HEK293 (cell line): ENCODE measurements around the gene EFCAB9.

Experiments used
- EGR2 ChIP-seq: fragments of 450-650 bp; formaldehyde crosslinking; IDR thresholded peaks from 2 replicates; pipeline ENCODE4 v1.5.1; 2016; ENCODE audit warnings: low read depth, missing biosample characterization, missing genetic modification characterization
- GLI2 ChIP-seq: fragments of 450-650 bp; formaldehyde crosslinking; IDR thresholded peaks from 2 replicates; pipeline ENCODE4; 2017; ENCODE audit warnings: missing biosample characterization, missing genetic modification characterization, low read depth, borderline replicate concordance
- HOXD13 ChIP-seq: sonication (generic); formaldehyde crosslinking; IDR thresholded peaks from 2 replicates; pipeline ENCODE4 v1.8.0; 2022; ENCODE audit warnings: missing genetic modification reagents, borderline replicate concordance
- KLF9 ChIP-seq: fragments of 450-650 bp; formaldehyde crosslinking; IDR thresholded peaks from 2 replicates; pipeline ENCODE4 v1.5.1; 2016; ENCODE audit warnings: missing biosample characterization, missing genetic modification characterization, low read depth
- SP3 ChIP-seq: fragments of 450-650 bp; formaldehyde crosslinking; IDR thresholded peaks from 2 replicates; pipeline ENCODE4 v1.5.1; 2016; ENCODE audit warnings: missing biosample characterization, missing genetic modification characterization
- WT1 ChIP-seq: fragments of 450-650 bp; formaldehyde crosslinking; IDR thresholded peaks from 2 replicates; pipeline ENCODE4 v1.5.1; 2016; ENCODE audit warnings: missing biosample characterization, missing genetic modification characterization
- YY2 ChIP-seq: fragments of 450-650 bp; formaldehyde crosslinking; IDR thresholded peaks from 2 replicates; pipeline ENCODE4 v1.5.1; 2016; ENCODE audit warnings: missing biosample characterization, missing genetic modification characterization
- ZBTB8A ChIP-seq: fragments of 450-650 bp; formaldehyde crosslinking; IDR thresholded peaks from 2 replicates; pipeline ENCODE4 v1.5.1; 2016; ENCODE audit warnings: missing biosample characterization, missing genetic modification characterization
- ZFHX2 ChIP-seq: fragments of 450-650 bp; formaldehyde crosslinking; conservative IDR thresholded peaks from 2 replicates; pipeline ENCODE4 v1.5.1; 2016; ENCODE audit warnings: missing biosample characterization, missing genetic modification characterization
- ZFP37 ChIP-seq: fragments of 450-650 bp; formaldehyde crosslinking; IDR thresholded peaks from 2 replicates; pipeline ENCODE4 v1.5.1; 2016; ENCODE audit warnings: missing biosample characterization, missing genetic modification characterization
- ZNF138 ChIP-seq: fragments of 450-650 bp; formaldehyde crosslinking; IDR thresholded peaks from 2 replicates; pipeline ENCODE4 v1.5.1; 2016; ENCODE audit warnings: missing biosample characterization, missing genetic modification characterization, borderline replicate concordance
- ZNF155 ChIP-seq: fragments of 450-650 bp; formaldehyde crosslinking; IDR thresholded peaks from 2 replicates; pipeline ENCODE4 v1.5.1; 2016; ENCODE audit warnings: missing biosample characterization, missing genetic modification characterization
- ZNF175 ChIP-seq: fragments of 450-650 bp; formaldehyde crosslinking; IDR thresholded peaks from 2 replicates; pipeline ENCODE4 v1.5.1; 2016; ENCODE audit warnings: missing biosample characterization, missing genetic modification characterization
- ZNF274 ChIP-seq, 2 experiments: fragments of 200-500 bp in 1 of 2; fragments of 450-650 bp in 1 of 2; sonication (Bioruptor generic) in 1 of 2; formaldehyde crosslinking in 1 of 2; IDR thresholded peaks; 2 replicates each; pipeline versions ENCODE4 v1.5.1 to v1.6.1; 2014 to 2016; ENCODE audit warnings: borderline replicate concordance in 1 of 2, inconsistent platforms in 1 of 2, low read length in 1 of 2, missing biosample characterization in 1 of 2, missing genetic modification characterization in 1 of 2
- ZNF354C ChIP-seq: fragments of 450-650 bp; formaldehyde crosslinking; IDR thresholded peaks from 2 replicates; pipeline ENCODE4 v1.5.1; 2016; ENCODE audit warnings: missing biosample characterization, missing genetic modification characterization, low read depth, borderline replicate concordance
- ZNF529 ChIP-seq: fragments of 450-650 bp; formaldehyde crosslinking; IDR thresholded peaks from 2 replicates; pipeline ENCODE4 v1.5.1; 2017; ENCODE audit warnings: missing genetic modification characterization, missing biosample characterization; ENCODE audit not compliant: insufficient replicate concordance
- ZNF555 ChIP-seq: fragments of 450-650 bp; formaldehyde crosslinking; conservative IDR thresholded peaks from 2 replicates; pipeline ENCODE4 v1.5.1; 2017; ENCODE audit warnings: missing biosample characterization, mild to moderate bottlenecking, missing genetic modification characterization, inconsistent platforms
- ZNF629 ChIP-seq: fragments of 450-650 bp; formaldehyde crosslinking; IDR thresholded peaks from 2 replicates; pipeline ENCODE4 v1.5.1; 2017; ENCODE audit warnings: missing biosample characterization, missing genetic modification characterization
- ZNF660 ChIP-seq: fragments of 450-650 bp; IDR thresholded peaks from 2 replicates; pipeline ENCODE4 v1.5.1; 2018; ENCODE audit warnings: missing biosample characterization, mild to moderate bottlenecking, missing genetic modification characterization
- ZNF843 ChIP-seq: fragments of 450-650 bp; formaldehyde crosslinking; IDR thresholded peaks from 2 replicates; pipeline ENCODE4 v1.5.1; 2016; ENCODE audit warnings: missing biosample characterization, missing genetic modification characterization
- TF ChIP-seq, protein P1 (sequence below): fragments of 450-650 bp; formaldehyde crosslinking; IDR thresholded peaks from 2 replicates; pipeline ENCODE4 v1.5.1; 2016; ENCODE audit warnings: missing biosample characterization, missing genetic modification characterization
- TF ChIP-seq, protein P2 (sequence below): fragments of 450-650 bp; formaldehyde crosslinking; IDR thresholded peaks from 2 replicates; pipeline ENCODE4 v1.5.1; 2016; ENCODE audit warnings: missing biosample characterization, missing genetic modification characterization, low read depth
- TF ChIP-seq, protein P3 (sequence below): fragments of 450-650 bp; formaldehyde crosslinking; conservative IDR thresholded peaks from 2 replicates; pipeline ENCODE4 v1.5.1; 2016; ENCODE audit warnings: low read depth, missing biosample characterization, missing genetic modification characterization
- TF ChIP-seq, protein P4 (sequence below): fragments of 450-650 bp; formaldehyde crosslinking; IDR thresholded peaks from 2 replicates; pipeline ENCODE4 v1.5.1; 2016; ENCODE audit warnings: missing biosample characterization, missing genetic modification characterization
- TF ChIP-seq, protein P5 (sequence below): fragments of 450-650 bp; IDR thresholded peaks from 2 replicates; pipeline ENCODE4 v1.5.1; 2018; ENCODE audit warnings: missing biosample characterization, missing genetic modification characterization
- TF ChIP-seq, protein P6 (sequence below): fragments of 450-650 bp; formaldehyde crosslinking; IDR thresholded peaks from 2 replicates; pipeline ENCODE4; 2016; ENCODE audit warnings: missing biosample characterization, missing genetic modification characterization

Gene EFCAB9

DNA sequence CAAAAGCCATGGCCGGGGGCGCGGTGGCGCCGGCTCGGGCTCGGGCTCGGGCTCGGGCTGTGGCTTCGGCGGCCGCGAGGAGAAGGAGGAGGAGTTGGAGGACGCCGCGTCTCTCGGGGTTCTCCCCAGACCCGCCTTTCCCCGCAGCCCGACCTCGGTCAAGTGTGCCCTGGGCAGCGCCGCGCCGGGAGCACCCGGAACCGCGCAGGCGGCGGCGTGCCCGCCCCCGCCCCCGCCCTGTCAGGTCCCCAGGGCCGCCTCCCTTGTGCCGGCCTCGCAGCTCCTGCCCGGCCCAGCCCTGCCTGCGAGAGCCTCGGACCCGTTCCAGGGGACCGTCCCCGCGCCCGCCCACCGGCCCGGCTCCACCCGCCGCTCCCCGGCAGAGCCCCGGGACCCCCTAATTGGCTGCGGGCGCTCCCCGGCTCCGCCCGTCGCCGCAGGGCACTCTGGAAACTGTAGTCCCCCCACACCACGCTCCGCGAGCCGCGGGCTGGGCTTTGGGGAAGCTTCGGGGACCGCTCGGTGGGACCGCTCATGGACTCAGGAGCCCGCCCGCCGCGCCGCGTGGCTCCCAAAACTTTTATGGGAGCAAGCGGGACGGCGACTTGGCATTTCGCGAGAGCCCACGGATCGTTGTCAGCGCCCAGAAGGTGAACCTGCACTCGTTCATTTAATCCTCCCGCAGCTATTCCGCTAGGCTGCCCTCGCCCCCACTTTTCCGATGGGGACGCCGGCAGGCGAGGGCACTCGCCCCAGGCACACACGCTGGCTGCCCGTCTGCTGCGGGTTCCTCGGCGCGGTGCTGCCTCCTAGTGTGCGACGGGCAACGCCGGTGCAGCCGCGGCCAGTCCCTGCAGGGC lies 5.7 kb upstream of the EFCAB9 start, which contains the start of gene STK10 (continued):
- TF ChIP-seq, protein P1, sequence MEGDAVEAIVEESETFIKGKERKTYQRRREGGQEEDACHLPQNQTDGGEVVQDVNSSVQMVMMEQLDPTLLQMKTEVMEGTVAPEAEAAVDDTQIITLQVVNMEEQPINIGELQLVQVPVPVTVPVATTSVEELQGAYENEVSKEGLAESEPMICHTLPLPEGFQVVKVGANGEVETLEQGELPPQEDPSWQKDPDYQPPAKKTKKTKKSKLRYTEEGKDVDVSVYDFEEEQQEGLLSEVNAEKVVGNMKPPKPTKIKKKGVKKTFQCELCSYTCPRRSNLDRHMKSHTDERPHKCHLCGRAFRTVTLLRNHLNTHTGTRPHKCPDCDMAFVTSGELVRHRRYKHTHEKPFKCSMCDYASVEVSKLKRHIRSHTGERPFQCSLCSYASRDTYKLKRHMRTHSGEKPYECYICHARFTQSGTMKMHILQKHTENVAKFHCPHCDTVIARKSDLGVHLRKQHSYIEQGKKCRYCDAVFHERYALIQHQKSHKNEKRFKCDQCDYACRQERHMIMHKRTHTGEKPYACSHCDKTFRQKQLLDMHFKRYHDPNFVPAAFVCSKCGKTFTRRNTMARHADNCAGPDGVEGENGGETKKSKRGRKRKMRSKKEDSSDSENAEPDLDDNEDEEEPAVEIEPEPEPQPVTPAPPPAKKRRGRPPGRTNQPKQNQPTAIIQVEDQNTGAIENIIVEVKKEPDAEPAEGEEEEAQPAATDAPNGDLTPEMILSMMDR = peak; percentile 98
- TF ChIP-seq ZNF274 (IDR thresholded peaks at IDR 0.05; ENCODE audit: low read length) (no peak), ZNF274 (tag by site-specific recombination; IDR thresholded peaks at IDR 0.05; ENCODE audit: borderline replicate concordance) (no peak), ZNF629 (tag by site-specific recombination) (peak; percentile 57), ZNF660 (tag by site-specific recombination) (peak; percentile 63), ZNF354C (tag by site-specific recombination) (no peak), GLI2 (no peak), KLF9 (tag by site-specific recombination) (peak; percentile 34; the same call in 1 of the 2 replicates), SP3 (tag by site-specific recombination) (peak; percentile 86), ZNF843 (peak; percentile 46; the same call in 1 of the 2 replicates), WT1 (tag by site-specific recombination) (peak; percentile 34; the same call in 1 of the 2 replicates), ZNF529 (tag by site-specific recombination) (no peak), ZNF138 (tag by site-specific recombination) (no peak), ZNF175 (tag by site-specific recombination) (no peak), ZNF555 (no peak), ZFP37 (tag by site-specific recombination) (peak; percentile 91), ZBTB8A (tag by site-specific recombination) (peak; percentile 94), HOXD13 (CRISPR knock-in tag) (no peak), EGR2 (peak; percentile 57), ZFHX2 (tag by site-specific recombination) (peak; percentile 38), YY2 (no peak), ZNF155 (tag by site-specific recombination) (no peak)
- TF ChIP-seq, protein P2, sequence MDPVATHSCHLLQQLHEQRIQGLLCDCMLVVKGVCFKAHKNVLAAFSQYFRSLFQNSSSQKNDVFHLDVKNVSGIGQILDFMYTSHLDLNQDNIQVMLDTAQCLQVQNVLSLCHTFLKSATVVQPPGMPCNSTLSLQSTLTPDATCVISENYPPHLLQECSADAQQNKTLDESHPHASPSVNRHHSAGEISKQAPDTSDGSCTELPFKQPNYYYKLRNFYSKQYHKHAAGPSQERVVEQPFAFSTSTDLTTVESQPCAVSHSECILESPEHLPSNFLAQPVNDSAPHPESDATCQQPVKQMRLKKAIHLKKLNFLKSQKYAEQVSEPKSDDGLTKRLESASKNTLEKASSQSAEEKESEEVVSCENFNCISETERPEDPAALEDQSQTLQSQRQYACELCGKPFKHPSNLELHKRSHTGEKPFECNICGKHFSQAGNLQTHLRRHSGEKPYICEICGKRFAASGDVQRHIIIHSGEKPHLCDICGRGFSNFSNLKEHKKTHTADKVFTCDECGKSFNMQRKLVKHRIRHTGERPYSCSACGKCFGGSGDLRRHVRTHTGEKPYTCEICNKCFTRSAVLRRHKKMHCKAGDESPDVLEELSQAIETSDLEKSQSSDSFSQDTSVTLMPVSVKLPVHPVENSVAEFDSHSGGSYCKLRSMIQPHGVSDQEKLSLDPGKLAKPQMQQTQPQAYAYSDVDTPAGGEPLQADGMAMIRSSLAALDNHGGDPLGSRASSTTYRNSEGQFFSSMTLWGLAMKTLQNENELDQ (tag by site-specific recombination) = no peak
- TF ChIP-seq, protein P3, sequence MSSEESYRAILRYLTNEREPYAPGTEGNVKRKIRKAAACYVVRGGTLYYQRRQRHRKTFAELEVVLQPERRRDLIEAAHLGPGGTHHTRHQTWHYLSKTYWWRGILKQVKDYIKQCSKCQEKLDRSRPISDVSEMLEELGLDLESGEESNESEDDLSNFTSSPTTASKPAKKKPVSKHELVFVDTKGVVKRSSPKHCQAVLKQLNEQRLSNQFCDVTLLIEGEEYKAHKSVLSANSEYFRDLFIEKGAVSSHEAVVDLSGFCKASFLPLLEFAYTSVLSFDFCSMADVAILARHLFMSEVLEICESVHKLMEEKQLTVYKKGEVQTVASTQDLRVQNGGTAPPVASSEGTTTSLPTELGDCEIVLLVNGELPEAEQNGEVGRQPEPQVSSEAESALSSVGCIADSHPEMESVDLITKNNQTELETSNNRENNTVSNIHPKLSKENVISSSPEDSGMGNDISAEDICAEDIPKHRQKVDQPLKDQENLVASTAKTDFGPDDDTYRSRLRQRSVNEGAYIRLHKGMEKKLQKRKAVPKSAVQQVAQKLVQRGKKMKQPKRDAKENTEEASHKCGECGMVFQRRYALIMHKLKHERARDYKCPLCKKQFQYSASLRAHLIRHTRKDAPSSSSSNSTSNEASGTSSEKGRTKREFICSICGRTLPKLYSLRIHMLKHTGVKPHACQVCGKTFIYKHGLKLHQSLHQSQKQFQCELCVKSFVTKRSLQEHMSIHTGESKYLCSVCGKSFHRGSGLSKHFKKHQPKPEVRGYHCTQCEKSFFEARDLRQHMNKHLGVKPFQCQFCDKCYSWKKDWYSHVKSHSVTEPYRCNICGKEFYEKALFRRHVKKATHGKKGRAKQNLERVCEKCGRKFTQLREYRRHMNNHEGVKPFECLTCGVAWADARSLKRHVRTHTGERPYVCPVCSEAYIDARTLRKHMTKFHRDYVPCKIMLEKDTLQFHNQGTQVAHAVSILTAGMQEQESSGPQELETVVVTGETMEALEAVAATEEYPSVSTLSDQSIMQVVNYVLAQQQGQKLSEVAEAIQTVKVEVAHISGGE (tag by site-specific recombination) = peak; percentile 72; the same call in 1 of the 2 replicates
- TF ChIP-seq, protein P4, sequence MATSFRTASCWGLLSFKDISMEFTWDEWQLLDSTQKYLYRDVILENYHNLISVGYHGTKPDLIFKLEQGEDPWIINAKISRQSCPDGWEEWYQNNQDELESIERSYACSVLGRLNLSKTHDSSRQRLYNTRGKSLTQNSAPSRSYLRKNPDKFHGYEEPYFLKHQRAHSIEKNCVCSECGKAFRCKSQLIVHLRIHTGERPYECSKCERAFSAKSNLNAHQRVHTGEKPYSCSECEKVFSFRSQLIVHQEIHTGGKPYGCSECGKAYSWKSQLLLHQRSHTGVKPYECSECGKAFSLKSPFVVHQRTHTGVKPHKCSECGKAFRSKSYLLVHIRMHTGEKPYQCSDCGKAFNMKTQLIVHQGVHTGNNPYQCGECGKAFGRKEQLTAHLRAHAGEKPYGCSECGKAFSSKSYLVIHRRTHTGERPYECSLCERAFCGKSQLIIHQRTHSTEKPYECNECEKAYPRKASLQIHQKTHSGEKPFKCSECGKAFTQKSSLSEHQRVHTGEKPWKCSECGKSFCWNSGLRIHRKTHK (tag by site-specific recombination) = no peak
- TF ChIP-seq, protein P5, sequence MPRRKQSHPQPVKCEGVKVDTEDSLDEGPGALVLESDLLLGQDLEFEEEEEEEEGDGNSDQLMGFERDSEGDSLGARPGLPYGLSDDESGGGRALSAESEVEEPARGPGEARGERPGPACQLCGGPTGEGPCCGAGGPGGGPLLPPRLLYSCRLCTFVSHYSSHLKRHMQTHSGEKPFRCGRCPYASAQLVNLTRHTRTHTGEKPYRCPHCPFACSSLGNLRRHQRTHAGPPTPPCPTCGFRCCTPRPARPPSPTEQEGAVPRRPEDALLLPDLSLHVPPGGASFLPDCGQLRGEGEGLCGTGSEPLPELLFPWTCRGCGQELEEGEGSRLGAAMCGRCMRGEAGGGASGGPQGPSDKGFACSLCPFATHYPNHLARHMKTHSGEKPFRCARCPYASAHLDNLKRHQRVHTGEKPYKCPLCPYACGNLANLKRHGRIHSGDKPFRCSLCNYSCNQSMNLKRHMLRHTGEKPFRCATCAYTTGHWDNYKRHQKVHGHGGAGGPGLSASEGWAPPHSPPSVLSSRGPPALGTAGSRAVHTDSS (tag by site-specific recombination) = no peak
- TF ChIP-seq, protein P6, sequence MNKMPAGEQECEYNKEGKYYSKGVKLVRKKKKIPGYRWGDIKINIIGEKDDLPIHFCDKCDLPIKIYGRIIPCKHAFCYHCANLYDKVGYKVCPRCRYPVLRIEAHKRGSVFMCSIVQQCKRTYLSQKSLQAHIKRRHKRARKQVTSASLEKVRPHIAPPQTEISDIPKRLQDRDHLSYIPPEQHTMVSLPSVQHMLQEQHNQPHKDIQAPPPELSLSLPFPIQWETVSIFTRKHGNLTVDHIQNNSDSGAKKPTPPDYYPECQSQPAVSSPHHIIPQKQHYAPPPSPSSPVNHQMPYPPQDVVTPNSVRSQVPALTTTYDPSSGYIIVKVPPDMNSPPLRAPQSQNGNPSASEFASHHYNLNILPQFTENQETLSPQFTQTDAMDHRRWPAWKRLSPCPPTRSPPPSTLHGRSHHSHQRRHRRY (tag by site-specific recombination) = no peak
